GM19043 (cell line): ENCODE data around the gene PLXNA3.

ENCODE experiments used
- ATAC-seq: cut with Tn5 transposase; IDR thresholded peaks from one replicate; pipeline ENCODE4 v1.9.1; 2021; ENCODE audit warnings: low read depth; ENCODE audit not compliant: unreplicated experiment

PLXNA3 gene

DNA sequence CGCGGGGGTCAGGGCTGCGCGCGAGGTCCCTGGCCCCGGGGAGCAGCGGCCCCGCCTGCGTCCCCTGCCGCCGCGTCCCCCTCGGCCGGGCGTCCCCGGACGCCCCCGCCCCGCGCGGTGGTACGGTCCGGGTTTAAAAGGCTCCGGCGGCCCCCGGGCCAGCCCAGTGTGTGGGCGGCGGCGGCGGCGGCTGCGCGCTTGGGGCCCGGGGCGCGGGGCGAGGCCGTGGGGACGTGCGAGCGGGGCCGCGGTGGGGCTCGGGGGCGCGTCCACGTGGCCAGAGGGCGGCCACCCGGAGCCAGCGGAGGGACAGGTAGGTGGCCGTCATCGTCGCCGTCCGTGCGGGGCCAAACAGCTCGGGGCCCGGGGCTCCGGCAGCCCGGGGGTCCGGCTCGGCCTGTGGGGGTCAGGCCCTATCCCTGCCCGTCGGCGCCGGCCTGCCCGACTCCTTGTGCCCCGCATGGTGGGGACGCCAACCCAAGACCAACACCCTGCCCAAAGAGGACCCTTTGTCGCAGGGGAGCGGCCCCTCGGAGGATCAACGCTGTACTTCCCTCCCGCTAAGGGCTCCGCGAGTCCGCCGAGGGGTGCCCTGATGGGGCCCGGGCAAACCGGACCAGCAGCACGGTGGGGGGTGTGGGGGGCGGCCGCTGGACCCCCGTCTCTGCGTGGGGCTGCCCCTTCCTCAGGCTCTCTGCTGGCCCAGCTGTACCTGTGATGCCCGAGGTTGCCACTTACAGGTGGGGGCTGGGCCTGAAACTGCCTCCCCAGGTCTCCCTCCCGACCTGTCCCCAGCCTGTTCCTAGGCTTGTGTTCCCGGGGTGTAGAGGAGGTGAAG is at the start of gene PLXNA3:
Gene PLXNA3 (plus strand): TSS at position 166 of the 838 bp plus-strand sequence. CDS start 1,903 bp downstream, outside the sequence.
- peak; percentile 47 for ATAC-seq

DNA sequence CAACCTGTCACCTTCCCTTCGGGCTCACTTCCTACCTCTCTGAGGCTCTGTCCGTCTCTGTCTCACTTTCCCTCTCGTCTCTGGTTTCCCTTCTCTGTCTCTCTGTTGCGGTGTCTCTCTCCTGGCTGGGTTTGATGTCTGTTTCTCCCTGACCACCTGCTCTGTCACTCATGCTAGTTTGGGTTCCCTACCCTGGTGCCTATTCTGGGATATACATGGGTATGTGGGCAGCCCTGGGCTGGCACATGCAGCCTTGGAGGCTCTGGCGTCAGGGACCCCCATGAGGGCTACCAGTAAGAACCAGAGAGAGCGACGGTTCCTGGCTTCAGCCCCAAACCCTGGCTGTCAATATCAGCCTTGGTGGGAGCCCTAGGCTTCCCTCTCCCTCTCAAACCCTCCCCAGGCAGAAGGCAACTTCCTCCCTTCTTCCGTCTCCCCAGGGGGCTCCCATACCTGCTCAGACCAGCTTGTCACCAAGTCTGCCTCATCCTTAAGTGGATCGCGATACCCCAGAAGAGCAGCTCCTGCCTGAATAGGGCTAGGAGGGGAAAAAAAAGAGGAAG is 49.3 kb upstream of the PLXNA3 start:
- peak; percentile 23 for ATAC-seq

DNA sequence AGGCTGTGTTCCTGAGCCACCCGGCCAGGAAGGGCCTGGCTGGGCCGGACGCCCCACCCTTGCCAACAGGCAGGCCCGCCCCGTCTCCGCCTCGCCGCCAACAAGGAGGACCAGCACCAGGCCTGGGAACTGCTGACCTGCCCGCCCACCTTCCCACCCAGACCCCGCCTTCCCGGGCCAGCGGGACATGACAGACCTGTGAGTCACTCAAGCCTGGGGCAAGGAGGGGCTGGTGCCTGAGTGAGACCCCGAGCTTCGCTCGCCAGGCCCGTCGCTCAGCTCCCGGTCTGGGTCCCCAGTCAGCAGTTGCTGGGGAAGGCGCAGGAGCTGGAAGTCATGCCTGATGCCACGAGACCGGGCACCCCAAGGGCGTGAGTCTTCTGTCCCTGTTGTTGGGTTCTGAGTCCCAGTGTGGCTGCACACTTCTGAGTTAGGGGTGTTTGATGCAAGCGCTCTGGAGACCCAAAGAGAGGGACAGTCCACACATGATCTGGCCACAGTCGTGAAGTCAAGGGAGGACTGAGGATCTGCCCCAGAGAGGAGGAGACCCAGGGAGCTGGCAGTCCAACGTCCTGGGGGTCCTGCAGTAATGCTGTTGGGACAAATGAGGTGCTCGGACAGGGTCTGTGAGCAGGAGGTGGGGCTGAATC is 48.7 kb upstream of the PLXNA3 start, which contains the start of gene DNASE1L1:
Gene DNASE1L1 (minus strand): TSS at position 33 of the 650 bp plus-strand sequence. CDS start 3,686 bp downstream, outside the sequence.
- peak; percentile 48 for ATAC-seq

DNA sequence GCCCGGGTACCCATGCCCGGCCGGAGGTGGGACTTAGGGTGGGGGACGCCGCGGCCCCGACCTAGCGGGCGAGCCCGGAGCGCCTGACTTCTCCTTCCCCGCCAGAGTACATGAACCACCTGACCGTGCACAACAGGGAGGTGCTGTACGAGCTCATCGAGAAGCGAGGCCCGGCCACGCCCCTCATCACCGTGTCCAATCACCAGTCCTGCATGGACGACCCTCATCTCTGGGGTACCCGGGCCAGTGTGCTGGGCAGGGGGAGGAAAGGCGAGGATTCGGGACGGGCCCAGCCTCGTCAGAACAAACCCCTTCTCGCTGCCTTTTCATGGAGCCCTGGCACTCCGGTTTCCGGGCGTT is 46.1 kb upstream of the PLXNA3 start:
- no peak for ATAC-seq

DNA sequence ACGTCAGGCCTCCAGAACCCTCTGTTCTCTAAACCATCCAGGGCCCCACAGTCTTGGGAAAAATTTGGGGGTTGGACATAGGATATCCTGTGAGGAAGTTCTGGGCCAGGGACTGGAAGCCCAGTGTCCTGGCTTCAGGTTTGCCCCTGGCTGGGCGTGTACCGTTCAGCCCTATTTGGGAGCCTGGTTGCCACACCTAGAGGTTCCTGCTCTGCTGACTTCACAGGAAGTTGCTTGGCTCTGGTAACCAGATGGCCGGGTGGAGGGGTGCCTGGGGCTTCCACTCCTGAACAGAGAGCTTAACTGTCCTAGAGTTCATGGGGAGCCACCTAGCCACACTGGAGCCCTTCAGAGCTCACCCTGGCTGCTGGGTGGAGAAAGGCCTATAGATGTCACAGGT is 45.6 kb upstream of the PLXNA3 start:
- no peak for ATAC-seq

DNA sequence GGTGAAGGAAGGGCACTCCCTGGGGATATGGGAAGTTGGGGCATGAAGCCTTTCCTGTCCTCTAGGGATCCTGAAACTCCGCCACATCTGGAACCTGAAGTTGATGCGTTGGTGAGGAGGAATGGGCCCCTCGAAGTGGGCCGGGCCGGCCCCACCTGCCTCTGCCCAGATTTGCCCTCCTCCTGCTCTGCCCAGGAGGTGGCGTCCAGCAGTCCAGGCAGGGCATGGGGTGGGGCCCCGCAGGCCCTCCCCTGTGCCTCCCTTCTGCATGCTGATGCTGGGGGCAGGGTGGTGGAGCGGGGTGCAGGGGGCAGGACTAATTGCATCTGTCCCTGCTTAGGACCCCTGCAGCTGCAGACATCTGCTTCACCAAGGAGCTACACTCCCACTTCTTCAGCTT is 44.9 kb upstream of the PLXNA3 start:
- no peak for ATAC-seq

- no peak for ATAC-seq
Observed at GRCh38 chrX:154417157-154417556, 40.9 kb upstream of the PLXNA3 start.

- ATAC-seq, result no peak
Observed at GRCh38 chrX:154419189-154419588, 38.9 kb upstream of the PLXNA3 start.

DNA sequence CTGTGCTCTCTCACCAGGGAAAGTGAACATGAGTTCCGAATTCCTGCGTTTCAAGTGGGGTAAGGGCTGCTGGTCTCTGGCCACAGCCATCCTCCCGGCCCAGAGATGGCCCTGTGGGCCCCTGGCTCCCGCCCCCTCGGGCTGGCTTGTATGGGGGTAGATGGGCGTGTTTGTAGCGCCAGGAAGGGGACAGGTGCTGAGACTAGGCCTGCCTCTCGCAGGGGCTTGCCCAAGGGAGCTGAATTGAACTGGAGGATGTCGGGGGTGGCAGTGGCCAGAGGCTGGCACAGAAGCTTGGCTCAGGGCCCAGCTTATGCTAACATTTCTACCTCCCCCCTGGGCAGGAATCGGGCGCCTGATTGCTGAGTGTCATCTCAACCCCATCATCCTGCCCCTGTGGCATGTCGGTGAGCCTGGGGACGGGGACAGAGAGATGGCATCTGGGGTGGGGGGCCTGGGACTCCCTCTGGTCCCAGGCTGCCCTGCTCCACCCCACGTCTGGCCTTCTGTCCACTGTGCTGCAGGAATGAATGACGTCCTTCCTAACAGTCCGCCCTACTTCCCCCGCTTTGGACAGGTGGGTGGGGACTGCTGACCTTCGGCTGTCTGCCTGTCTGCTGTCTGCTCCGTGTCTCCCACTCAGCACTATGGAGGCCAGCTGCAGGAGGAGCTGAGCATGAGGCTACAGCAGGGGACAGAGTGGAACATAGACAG is 38.2 kb upstream of the PLXNA3 start:
- no peak for ATAC-seq

DNA sequence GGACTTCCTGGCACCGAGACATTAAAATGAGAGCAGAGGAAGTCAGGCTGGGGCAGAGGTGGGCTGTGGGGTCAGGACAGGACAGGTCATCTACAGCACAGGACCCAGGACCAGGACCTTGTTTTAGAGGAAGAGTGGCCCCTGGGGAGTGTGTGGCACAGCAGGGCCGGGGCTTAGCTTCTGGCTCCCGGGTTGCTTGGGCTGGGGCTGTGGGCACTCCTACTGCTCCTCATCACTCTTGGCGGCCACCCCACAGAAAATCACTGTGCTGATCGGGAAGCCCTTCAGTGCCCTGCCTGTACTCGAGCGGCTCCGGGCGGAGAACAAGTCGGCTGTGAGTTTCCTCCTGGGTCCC is 37.7 kb upstream of the PLXNA3 start:
- ATAC-seq, result no peak

DNA sequence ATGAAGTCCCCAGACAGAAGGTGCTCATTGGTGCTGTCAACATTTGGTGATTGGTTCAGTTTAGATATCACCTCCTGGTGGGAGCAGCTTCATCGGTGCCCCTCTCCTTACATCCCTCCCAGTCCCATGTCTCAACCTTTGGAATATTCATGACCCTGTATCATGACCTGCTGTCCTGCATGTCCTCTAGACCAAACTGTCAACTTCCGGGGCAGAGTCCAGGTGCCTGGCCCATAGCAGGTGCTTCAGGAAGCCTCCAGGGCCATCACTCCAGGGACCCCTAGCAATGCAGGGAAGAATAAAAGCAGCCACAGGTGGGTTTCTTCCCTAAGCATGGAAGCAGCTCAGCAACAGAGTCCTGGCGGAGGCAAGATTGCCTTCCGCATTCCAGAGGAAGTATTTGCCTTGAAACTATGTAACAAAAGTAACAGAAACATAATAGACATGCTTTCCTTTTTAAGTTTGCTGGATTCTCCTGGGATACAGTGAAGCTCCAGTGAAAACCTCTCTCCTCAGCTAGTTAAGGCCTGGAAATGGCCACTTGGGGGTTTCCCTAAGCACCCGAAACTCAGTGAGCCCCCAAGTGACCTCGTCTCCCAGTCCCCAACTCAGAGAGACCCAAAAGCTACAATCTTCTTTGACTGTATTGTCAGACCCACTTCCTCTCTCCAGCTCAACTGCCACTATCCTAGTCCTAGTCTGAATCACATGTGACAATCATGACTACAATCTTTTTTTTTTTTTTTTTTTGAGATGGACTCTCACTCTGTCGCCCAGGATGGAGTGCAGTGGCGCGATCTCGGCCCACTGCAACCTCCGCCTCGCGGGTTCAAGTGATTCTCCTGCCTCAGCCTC is 30.9 kb upstream of the PLXNA3 start:
- no peak for ATAC-seq

GRCh38 chrX:154428176-154429171 is 29.6 kb upstream of the PLXNA3 start, which contains the start of gene ATP6AP1:
TSS of gene ATP6AP1 (plus strand) at chrX:154428677. CDS start at chrX:154428693, 16 bp downstream.
- peak; percentile 97 for ATAC-seq

GRCh38 chrX:154429711-154430110 is 28.4 kb upstream of the PLXNA3 start:
- no peak for ATAC-seq

DNA sequence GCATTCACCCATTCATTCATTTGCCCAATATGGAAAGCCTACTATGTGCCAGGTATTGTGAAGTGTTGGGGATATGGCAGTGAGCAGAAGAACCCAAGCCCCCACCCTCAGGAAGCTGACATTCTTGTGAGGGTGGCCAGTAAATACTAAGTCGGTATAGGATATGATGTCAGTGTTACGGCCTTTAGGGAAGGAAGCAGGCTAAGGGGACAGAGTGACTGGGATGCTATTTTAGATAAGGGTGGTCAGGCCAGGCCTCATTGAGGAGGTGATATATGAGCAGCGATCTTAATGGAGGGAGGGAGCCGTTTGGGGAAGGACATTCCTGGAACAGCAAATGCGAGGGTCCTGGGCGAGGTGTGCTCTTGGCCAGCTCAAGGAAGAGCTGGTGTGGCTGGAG is 27.6 kb upstream of the PLXNA3 start:
- ATAC-seq, result no peak

DNA sequence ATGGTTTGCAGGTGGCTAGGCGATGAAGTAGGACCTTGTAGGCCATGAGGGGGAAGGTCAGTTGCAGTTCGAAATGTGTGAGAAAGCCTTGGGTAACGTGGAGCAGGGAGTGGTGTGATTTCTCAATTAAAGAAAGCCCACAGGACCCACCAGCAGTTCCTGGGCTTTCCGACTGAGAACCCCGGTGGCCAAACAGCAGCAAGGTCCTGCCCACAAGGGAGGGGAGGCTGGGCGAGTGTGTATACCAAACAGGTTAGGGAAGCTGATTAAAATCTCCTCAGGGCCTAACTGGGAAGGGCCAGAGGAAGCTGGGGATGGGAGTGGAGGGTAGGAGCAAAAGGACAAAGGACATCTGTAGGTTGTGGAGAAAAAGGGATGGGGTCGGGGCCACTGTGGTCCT is 27.2 kb upstream of the PLXNA3 start:
- ATAC-seq, result no peak

DNA sequence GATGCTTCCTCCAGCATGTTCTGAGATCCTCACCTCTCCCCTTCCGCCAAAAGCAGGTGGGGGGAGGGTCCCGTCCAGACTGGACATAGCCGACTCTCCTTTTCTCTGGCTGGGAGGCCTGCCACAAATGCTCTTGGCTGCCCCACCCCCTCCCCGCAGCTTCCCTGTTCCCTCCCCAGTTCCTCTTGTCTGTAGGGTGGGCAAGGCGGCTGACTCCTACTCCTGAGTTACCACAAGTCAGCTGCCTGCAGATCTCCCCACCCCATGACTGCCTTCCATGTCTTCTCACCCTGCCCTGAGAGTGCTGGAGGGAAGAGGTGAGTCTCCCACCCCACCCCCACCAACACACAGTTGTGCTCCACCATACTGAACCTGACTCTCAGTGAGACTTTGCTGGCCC is 26.7 kb upstream of the PLXNA3 start:
- no peak for ATAC-seq

- no peak for ATAC-seq
Observed at GRCh38 chrX:154432210-154432609, 25.9 kb upstream of the PLXNA3 start.

DNA sequence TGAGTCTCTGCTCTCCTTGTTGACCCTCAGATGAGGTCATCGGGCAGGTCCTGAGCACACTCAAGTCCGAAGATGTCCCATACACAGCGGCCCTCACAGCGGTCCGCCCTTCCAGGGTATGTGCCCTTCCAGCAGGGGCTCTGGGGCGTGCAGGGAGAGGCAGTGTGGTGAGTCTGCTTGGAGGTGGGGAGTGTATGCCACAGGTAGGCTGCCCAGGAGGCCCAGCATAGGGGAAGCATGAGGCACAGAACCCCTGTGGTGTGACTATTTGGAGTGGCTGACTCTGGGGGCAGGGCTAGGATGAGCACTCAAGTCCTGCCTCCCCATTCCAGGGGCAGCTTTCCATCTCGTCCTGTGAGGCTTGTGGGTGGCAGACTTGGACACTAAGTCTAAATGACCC is 24.5 kb upstream of the PLXNA3 start:
- ATAC-seq, result no peak
